OCI-M1 (cell line): ENCODE measurements around the gene WDFY4.

Source experiments
- DNase-seq: peaks from one replicate; lab custom pipeline; 2025; lab: John Stamatoyannopoulos, UW

The WDFY4 gene

GRCh38 chr10:48907730-48908129 is 223.1 kb downstream of the WDFY4 start:
- DNase-seq: no peak

- no peak for DNase-seq
Observed at GRCh38 chr10:48910548-48910947, 225.9 kb downstream of the WDFY4 start.

- no peak for DNase-seq
Observed at GRCh38 chr10:48913674-48914073, 229.0 kb downstream of the WDFY4 start.

GRCh38 chr10:48923748-48924147 is 239.1 kb downstream of the WDFY4 start:
- DNase-seq: no peak

GRCh38 chr10:48924988-48925387 is 240.3 kb downstream of the WDFY4 start:
- DNase-seq: no peak

- no peak for DNase-seq
Observed at GRCh38 chr10:48926255-48926654, 241.6 kb downstream of the WDFY4 start.

- no peak for DNase-seq
Observed at GRCh38 chr10:48926764-48927540, 242.3 kb downstream of the WDFY4 start.

- DNase-seq: no peak
Observed at GRCh38 chr10:48929413-48929990, 244.8 kb downstream of the WDFY4 start.

GRCh38 chr10:48931188-48931587 is 246.5 kb downstream of the WDFY4 start:
- peak; percentile 71 for DNase-seq

- no peak for DNase-seq
Observed at GRCh38 chr10:48932831-48933664, 248.4 kb downstream of the WDFY4 start.

GRCh38 chr10:48934672-48935501 is 250.2 kb downstream of the WDFY4 start:
- no peak for DNase-seq

- no peak for DNase-seq
Observed at GRCh38 chr10:48935577-48935976, 250.9 kb downstream of the WDFY4 start.

GRCh38 chr10:48937796-48938195 is 253.1 kb downstream of the WDFY4 start:
- no peak for DNase-seq

GRCh38 chr10:48938281-48938680 is 253.6 kb downstream of the WDFY4 start:
- DNase-seq: no peak

GRCh38 chr10:48938990-48939536 is 254.4 kb downstream of the WDFY4 start:
- no peak for DNase-seq

- DNase-seq: no peak
Observed at GRCh38 chr10:48939790-48940325, 255.2 kb downstream of the WDFY4 start, which contains the start of gene LRRC18. TSS of gene LRRC18 (minus strand) at chr10:48939840. CDS start at chr10:48914155, 25,685 bp downstream.

- DNase-seq: no peak
Observed at GRCh38 chr10:48940372-48940771, 255.7 kb downstream of the WDFY4 start.

GRCh38 chr10:48940958-48941357 is 256.3 kb downstream of the WDFY4 start:
- DNase-seq: no peak

GRCh38 chr10:48941427-48942075 is 256.9 kb downstream of the WDFY4 start:
- no peak for DNase-seq

- DNase-seq: no peak
Observed at GRCh38 chr10:48943096-48943495, 258.4 kb downstream of the WDFY4 start.

- DNase-seq: no peak
Observed at GRCh38 chr10:48944171-48944570, 259.5 kb downstream of the WDFY4 start.
